Measurements from ENCODE around the gene C5orf15. TPM values are rescaled to one million over a fixed set of nuclear protein-coding genes. Genes with fewer than 3 reads are reported as not detected.
"Not testable (repeated sequence)": the region's sequence is repeated elsewhere in the genome, so short reads cannot be mapped to it uniquely, and the experiment has no call there.

The C5orf15 gene
- total RNA-seq, 1 donor from 2014 or later, result 44.2 TPM

- DNase-seq, result no peak
Measured at GRCh38 chr5:133994297-133994989, 26.0 kb upstream of the C5orf15 start.

GRCh38 chr5:133993185-133993936 is 24.9 kb upstream of the C5orf15 start:
- no peak for DNase-seq

- no peak for DNase-seq
Measured at GRCh38 chr5:133992429-133993155, 24.2 kb upstream of the C5orf15 start.

- no peak for DNase-seq
Measured at GRCh38 chr5:133991171-133991910, 22.9 kb upstream of the C5orf15 start.

- DNase-seq, result no peak
Measured at GRCh38 chr5:133990396-133990795, 22.0 kb upstream of the C5orf15 start.

GRCh38 chr5:133985540-133986180 is 17.2 kb upstream of the C5orf15 start:
- no peak for DNase-seq

GRCh38 chr5:133983674-133984073 is 15.2 kb upstream of the C5orf15 start:
- DNase-seq, result no peak

- no peak for DNase-seq
Measured at GRCh38 chr5:133981714-133982113, 13.3 kb upstream of the C5orf15 start.

GRCh38 chr5:133980652-133981051 is 12.2 kb upstream of the C5orf15 start:
- DNase-seq, result no peak

GRCh38 chr5:133978943-133979342 is 10.5 kb upstream of the C5orf15 start:
- DNase-seq, result no peak

GRCh38 chr5:133977858-133978257 is 9.4 kb upstream of the C5orf15 start:
- DNase-seq, result no peak

- DNase-seq, result no peak
Measured at GRCh38 chr5:133977161-133977787, 8.8 kb upstream of the C5orf15 start.

- DNase-seq, result not testable (repeated sequence)
Measured at GRCh38 chr5:133975546-133975945, 7.1 kb upstream of the C5orf15 start.

- DNase-seq, result no peak
Measured at GRCh38 chr5:133974142-133974541, 5.7 kb upstream of the C5orf15 start.

GRCh38 chr5:133970325-133970909 is 2.0 kb upstream of the C5orf15 start:
- no peak for DNase-seq

- DNase-seq, result no peak
Measured at GRCh38 chr5:133969654-133970324, 1.4 kb upstream of the C5orf15 start.

GRCh38 chr5:133967698-133968203 is 674 bp downstream of the C5orf15 start:
- DNase-seq, result peak; percentile 22

GRCh38 chr5:133967124-133967523 is 1.3 kb downstream of the C5orf15 start:
- DNase-seq, result no peak

- no peak for DNase-seq
Measured at GRCh38 chr5:133966090-133966489, 2.3 kb downstream of the C5orf15 start.

GRCh38 chr5:133963493-133964128 is 4.8 kb downstream of the C5orf15 start:
- DNase-seq, result no peak
